HepG2 (cell line): Measurements from ENCODE around the gene QDPR. TPM values are rescaled to one million over a fixed set of nuclear protein-coding genes. Genes with fewer than 3 reads are reported as not detected.
A peak's percentile ranks its signal among the peaks of the same experiment; 100 is the strongest.

Source experiments
- AKAP8 ChIP-seq: sonication (generic); formaldehyde crosslinking; IDR thresholded peaks from 2 replicates; pipeline ENCODE4 v1.5.1; 2020; ENCODE audit warnings: mild to moderate bottlenecking, missing genetic modification reagents
- CENPX ChIP-seq: sonication (generic); formaldehyde crosslinking; IDR thresholded peaks from 2 replicates; pipeline ENCODE4 v1.9.0; 2021; ENCODE audit warnings: mild to moderate bottlenecking, missing genetic modification reagents, moderate library complexity
- HIC2 ChIP-seq: sonication (generic); formaldehyde crosslinking; IDR thresholded peaks from 2 replicates; pipeline ENCODE4 v1.9.0; 2022; ENCODE audit warnings: low read depth, missing genetic modification reagents
- KLF15 ChIP-seq: sonication (generic); formaldehyde crosslinking; IDR thresholded peaks from 2 replicates; pipeline ENCODE4 v1.8.1; 2023; ENCODE audit warnings: borderline replicate concordance, mild to moderate bottlenecking, inconsistent platforms, missing genetic modification reagents, mixed read lengths
- MAFG ChIP-seq: sonication (generic); formaldehyde crosslinking; IDR thresholded peaks from 2 replicates; pipeline ENCODE4 v1.5.1; 2020; ENCODE audit warnings: mild to moderate bottlenecking, missing genetic modification reagents
- NCOA2 ChIP-seq: sonication (generic); formaldehyde crosslinking; IDR thresholded peaks from 2 replicates; pipeline ENCODE4 v1.8.0; 2022; ENCODE audit warnings: inconsistent platforms
- SAP130 ChIP-seq: IDR thresholded peaks from 2 replicates; pipeline ENCODE4 v1.6.1; 2016; ENCODE audit warnings: low read depth
- SRSF4 ChIP-seq: fragments of 200-400 bp; formaldehyde crosslinking; IDR thresholded peaks from one replicate; pipeline ENCODE4 v1.6.1; 2018; ENCODE audit warnings: mild to moderate bottlenecking, low read depth, low read length, moderate library complexity; ENCODE audit not compliant: poor library complexity, severe bottlenecking
- TFAP4 ChIP-seq: sonication (generic); IDR thresholded peaks from 2 replicates; pipeline ENCODE4 v1.6.1; 2016; ENCODE audit warnings: low read depth, borderline replicate concordance
- WIZ ChIP-seq: sonication (generic); formaldehyde crosslinking; IDR thresholded peaks from 2 replicates; pipeline ENCODE4 v1.5.1; 2020; ENCODE audit warnings: mild to moderate bottlenecking, missing genetic modification reagents
- ZNF205 ChIP-seq: IDR thresholded peaks from 2 replicates; pipeline ENCODE4 v1.6.1; 2018; ENCODE audit warnings: missing biosample characterization, missing genetic modification reagents
- ZNF331 ChIP-seq: sonication (generic); formaldehyde crosslinking; IDR thresholded peaks from 2 replicates; pipeline ENCODE4 v1.4.0; 2020; ENCODE audit warnings: missing genetic modification reagents
- ZNF513 ChIP-seq: sonication (generic); formaldehyde crosslinking; conservative IDR thresholded peaks from 2 replicates; pipeline ENCODE4 v1.5.0; 2020; ENCODE audit warnings: missing genetic modification reagents
- ZNF598 ChIP-seq: sonication (generic); formaldehyde crosslinking; IDR thresholded peaks from 2 replicates; pipeline ENCODE4 v1.5.1; 2020; ENCODE audit warnings: mild to moderate bottlenecking, missing genetic modification reagents, borderline replicate concordance
- ZNF619 ChIP-seq: sonication (generic); formaldehyde crosslinking; IDR thresholded peaks from 2 replicates; pipeline ENCODE4 v1.4.0; 2020; ENCODE audit warnings: mild to moderate bottlenecking, missing genetic modification reagents
- ZNF800 ChIP-seq: sonication (generic); formaldehyde crosslinking; IDR thresholded peaks from 2 replicates; pipeline ENCODE4 v1.4.0; 2020; ENCODE audit warnings: missing genetic modification reagents
- ZZZ3 ChIP-seq: sonication (generic); formaldehyde crosslinking; IDR thresholded peaks from 2 replicates; pipeline ENCODE4 v1.4.0; 2020; ENCODE audit warnings: missing genetic modification reagents, mild to moderate bottlenecking, borderline replicate concordance
- polyA plus RNA-seq, 8 experiments: library from polyadenylated mRNA; depleted of rRNA in 3 of 8; stranded (reverse) in 7 of 8; unstranded in 1 of 8; fragments of >200 nt; fragmentation: Illumina TruSeq in 4 of 8; extraction: Trizol in 4 of 8; gene quantifications; 2 replicates each; pipeline versions ENCODE4 v1.2.1 to v1.2.3, GENCODE V29; 2011 to 2016; ENCODE audit warnings: low read depth in 4 of 8, missing spikeins in 1 of 8, mixed read lengths in 1 of 8; ENCODE audit not compliant: insufficient read depth in 1 of 8
- total RNA-seq, 5 experiments: library from RNA; depleted of rRNA; stranded (reverse); fragments of >200 nt; fragmentation: Illumina TruSeq; extraction: Trizol; gene quantifications; 2 replicates each; pipeline ENCODE4 v1.2.3, GENCODE V29; 2016; ENCODE audit warnings: low read depth in 1 of 5

The QDPR gene
- total and polyA plus RNA-seq, 2 of the 13 experiments (the other 11 are each of a cell fraction or from before 2014, with no cell fraction given) = 9.9 to 95.5 TPM

- TF ChIP-seq HIC2 (no peak), ZNF205 (CRISPR knock-in tag) (no peak), ZNF800 (CRISPR knock-in tag) (no peak), SRSF4 (no peak), KLF15 (no peak), ZNF619 (CRISPR knock-in tag) (no peak), ZNF331 (no peak), ZNF513 (CRISPR knock-in tag) (no peak), MAFG (CRISPR knock-in tag) (no peak), CENPX (CRISPR knock-in tag) (no peak), TFAP4 (0 out of 2 replicates have a peak, but pooled peaks have one; percentile 26), AKAP8 (no peak), SAP130 (CRISPR knock-in tag) (peak; percentile 36; the same call in 1 of the 2 replicates), NCOA2 (peak; percentile 61; the same call in 1 of the 2 replicates), ZZZ3 (CRISPR knock-in tag) (no peak), WIZ (CRISPR knock-in tag) (no peak), ZNF598 (CRISPR knock-in tag) (no peak)
Measured at GRCh38 chr4:17557880-17558279, 46.0 kb upstream of the QDPR start (continued).
